CD4-positive, alpha-beta T cell (primary cell): ENCODE data around the gene PDS5A. TPM values are rescaled to one million over a fixed set of nuclear protein-coding genes. Genes with fewer than 3 reads are reported as not detected.
"Not testable (repeated sequence)": the region's sequence is repeated elsewhere in the genome, so short reads cannot be mapped to it uniquely, and the experiment has no call there.

ENCODE experiments used
- ATAC-seq: fragments of 200-7000 bp; cut with Tn5 transposase; one replicate; pipeline ENCODE4 v1.10.0; 2022; ENCODE audit warnings: mild to moderate bottlenecking; ENCODE audit not compliant: poor library complexity
- CTCF ChIA-PET: fragments of 350-600 bp; sonication (Branson Sonifier 250); formaldehyde crosslinking; loops from one replicate; lab custom pipeline; 2021; ENCODE audit warnings: antibody characterized with exemption, inconsistent platforms; lab: Charles Lee
- POLR2A ChIA-PET: fragments of 350-600 bp; sonication (Branson Sonifier 250); formaldehyde crosslinking; loops from one replicate; lab custom pipeline; 2021; ENCODE audit warnings: antibody characterized with exemption, inconsistent platforms; lab: Charles Lee
- DNase-seq, 14 experiments: peaks; one replicate each; pipeline ENCODE4 v3.0.0-alpha.2; 2013 to 2020; ENCODE audit warnings: mixed read lengths in 2 of 14
- H3K27ac ChIP-seq, 2 donors: one replicate each; pipeline versions ENCODE4 v1.5.1 to v1.7.0; 2013; ENCODE audit warnings: low read length in 2 of 2, low read depth in 1 of 2, mild to moderate bottlenecking in 1 of 2
- H3K27me3 ChIP-seq, 2 experiments: 1 replicate in 1 of 2; 2 replicates in 1 of 2; pipeline versions ENCODE4 v1.6.1 to v1.7.0; 2013; ENCODE audit warnings: low read length in 2 of 2, control low read depth in 1 of 2, mild to moderate bottlenecking in 1 of 2, moderate library complexity in 1 of 2; ENCODE audit not compliant: insufficient read depth in 2 of 2, control insufficient read depth in 1 of 2
- H3K36me3 ChIP-seq: one replicate; pipeline ENCODE4 v1.6.1; 2013; ENCODE audit warnings: low read length, control low read depth; ENCODE audit not compliant: insufficient read depth
- H3K4me1 ChIP-seq: one replicate; pipeline ENCODE4 v1.6.1; 2013; ENCODE audit warnings: low read length, control low read depth; ENCODE audit not compliant: insufficient read depth
- H3K4me3 ChIP-seq: one replicate; pipeline ENCODE4 v1.5.1; 2013; ENCODE audit warnings: mild to moderate bottlenecking, low read length, moderate library complexity
- H3K9me3 ChIP-seq, 2 experiments: 1 replicate in 1 of 2; 2 replicates in 1 of 2; pipeline versions ENCODE4 v1.6.1 to v1.7.0; 2013; ENCODE audit warnings: low read length in 2 of 2, mild to moderate bottlenecking in 2 of 2, control low read depth in 1 of 2, moderate library complexity in 1 of 2; ENCODE audit not compliant: control insufficient read depth in 1 of 2, insufficient read depth in 1 of 2
- H3K27ac Mint-ChIP-seq: one replicate; pipeline ENCODE4 v1.8.0; 2020; ENCODE audit warnings: mixed read lengths
- H3K27me3 Mint-ChIP-seq: one replicate; pipeline ENCODE4 v1.8.0; 2021; ENCODE audit warnings: mixed read lengths
- H3K36me3 Mint-ChIP-seq: one replicate; pipeline ENCODE4 v1.8.0; 2021; ENCODE audit warnings: low read depth, mixed read lengths
- H3K4me1 Mint-ChIP-seq: one replicate; pipeline ENCODE4 v1.8.0; 2021; ENCODE audit warnings: low read depth, mixed read lengths
- H3K4me3 Mint-ChIP-seq: one replicate; pipeline ENCODE4 v1.8.0; 2020; ENCODE audit warnings: mild to moderate bottlenecking, mixed read lengths
- H3K9me3 Mint-ChIP-seq: one replicate; pipeline ENCODE4 v1.8.0; 2020; ENCODE audit warnings: mixed read lengths
- intact Hi-C, 2 experiments: fragments of 100-400 bp; cut with DNase I in 1 of 2; cut with micrococcal nuclease in 1 of 2; formaldehyde crosslinking; loops; one replicate each; pipeline versions ENCODE4 v1.15.1 to v1.9.0; 2023 to 2025; cut with DNase I, micrococcal nuclease
- total RNA-seq, 174 experiments: library from RNA in 2 of 174; stranded (reverse) in 2 of 174; gene quantifications; one replicate each; pipeline ENCODE4 v1.2.3 and lab custom pipeline; 2021 to 2026
- TF ChIP-seq, protein P1 (sequence below): fragments of 200-600 bp; IDR thresholded peaks from one replicate; pipeline ENCODE4 v1.8.0; 2022; ENCODE audit warnings: antibody characterized with exemption, mild to moderate bottlenecking

Gene PDS5A
- total RNA-seq, 2 experiments from 2014 or later, result 80.0 to 80.6 TPM

DNA sequence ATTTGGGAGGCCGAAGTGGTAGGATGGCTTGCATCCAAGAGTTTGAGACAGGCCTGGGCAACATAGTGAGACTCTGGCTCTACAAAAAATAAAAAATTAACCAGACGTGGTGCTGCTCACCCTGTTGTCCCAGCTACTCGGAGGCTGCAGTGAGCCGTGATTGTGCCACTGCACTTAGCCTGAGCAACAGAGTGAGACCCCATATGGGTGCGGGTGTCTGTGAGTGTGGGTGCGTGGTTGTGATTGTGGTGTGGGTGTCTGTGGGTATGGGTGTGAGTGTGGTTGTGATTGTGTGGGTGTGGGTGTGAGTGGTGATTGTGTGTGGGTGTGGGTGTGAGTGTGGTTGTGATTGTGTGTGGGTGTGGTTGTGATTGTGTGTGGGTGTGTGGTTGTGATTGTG is 165.2 kb downstream of the PDS5A start:
- DNase-seq, result peak in 2 of 14 experiments; percentile 7 to 29
- CTCF ChIA-PET, result no interaction called here
- intact Hi-C loops, result no loop called here

DNA sequence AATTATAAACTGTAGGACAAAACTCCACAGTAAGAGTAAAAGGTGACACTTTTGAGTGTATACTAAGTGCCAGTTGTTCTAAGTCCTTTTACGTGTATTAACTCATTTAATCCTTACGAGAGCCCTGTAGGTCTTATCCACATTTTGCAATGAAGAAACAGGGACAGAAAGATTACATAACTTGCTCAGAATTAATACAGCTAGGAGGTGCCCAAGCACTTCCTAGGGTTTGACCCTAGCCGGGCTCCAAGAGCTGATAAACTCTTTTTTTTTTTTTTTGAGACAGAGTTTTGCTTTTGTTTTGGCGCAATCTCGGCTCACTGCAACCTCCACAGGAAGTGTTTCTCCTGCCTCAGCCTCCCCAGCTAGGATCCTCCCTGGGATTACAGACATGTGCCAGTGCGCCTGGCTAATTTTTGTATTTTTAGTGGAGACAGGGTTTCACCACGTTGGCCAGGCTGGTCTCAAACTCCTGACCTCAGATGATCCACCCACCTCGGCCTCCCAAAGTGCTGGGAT is 169.4 kb downstream of the PDS5A start:
- ATAC-seq (no peak), DNase-seq (no peak)
- intact Hi-C loops, result no loop called here
- H3K9me3 Mint-ChIP-seq, result no peaks in the 10 kb centered on the region
- POLR2A ChIA-PET, result no interaction called here
- CTCF ChIA-PET, result interaction anchor here (0.6 kb wide), 1 partner anchor 107 kb away, joined by 4 read pairs; no protein-coding TSS in a partner anchor
- no peak overlapping the region for H3K4me3 ChIP-seq
- TF ChIP-seq, protein P1, sequence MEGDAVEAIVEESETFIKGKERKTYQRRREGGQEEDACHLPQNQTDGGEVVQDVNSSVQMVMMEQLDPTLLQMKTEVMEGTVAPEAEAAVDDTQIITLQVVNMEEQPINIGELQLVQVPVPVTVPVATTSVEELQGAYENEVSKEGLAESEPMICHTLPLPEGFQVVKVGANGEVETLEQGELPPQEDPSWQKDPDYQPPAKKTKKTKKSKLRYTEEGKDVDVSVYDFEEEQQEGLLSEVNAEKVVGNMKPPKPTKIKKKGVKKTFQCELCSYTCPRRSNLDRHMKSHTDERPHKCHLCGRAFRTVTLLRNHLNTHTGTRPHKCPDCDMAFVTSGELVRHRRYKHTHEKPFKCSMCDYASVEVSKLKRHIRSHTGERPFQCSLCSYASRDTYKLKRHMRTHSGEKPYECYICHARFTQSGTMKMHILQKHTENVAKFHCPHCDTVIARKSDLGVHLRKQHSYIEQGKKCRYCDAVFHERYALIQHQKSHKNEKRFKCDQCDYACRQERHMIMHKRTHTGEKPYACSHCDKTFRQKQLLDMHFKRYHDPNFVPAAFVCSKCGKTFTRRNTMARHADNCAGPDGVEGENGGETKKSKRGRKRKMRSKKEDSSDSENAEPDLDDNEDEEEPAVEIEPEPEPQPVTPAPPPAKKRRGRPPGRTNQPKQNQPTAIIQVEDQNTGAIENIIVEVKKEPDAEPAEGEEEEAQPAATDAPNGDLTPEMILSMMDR, result no peak
- no peaks in the 10 kb centered on the region for H3K4me1 ChIP-seq
- no peaks in the 10 kb centered on the region for H3K27me3 ChIP-seq
- H3K9me3 ChIP-seq, result no peaks in the 10 kb centered on the region
- no peaks in the 10 kb centered on the region for H3K4me1 Mint-ChIP-seq
- no peaks in the 10 kb centered on the region for H3K36me3 ChIP-seq
- H3K27ac ChIP-seq, result no peak overlapping the region
- H3K36me3 Mint-ChIP-seq, result no peaks in the 10 kb centered on the region
- H3K27me3 Mint-ChIP-seq, result no peaks in the 10 kb centered on the region
- H3K27ac Mint-ChIP-seq, result no peak overlapping the region
- H3K4me3 Mint-ChIP-seq, result no peak overlapping the region

More for the DNA sequence above, 165.2 kb downstream of the PDS5A start:
- Mint-ChIP-seq H3K27ac (peak overlapping the region; percentile 49), H3K27me3 (no peaks in the 10 kb centered on the region), H3K4me3 (no peak overlapping the region), H3K4me1 (no peaks in the 10 kb centered on the region), H3K9me3 (no peaks in the 10 kb centered on the region), H3K36me3 (no peaks in the 10 kb centered on the region)
- no peaks in the 10 kb centered on the region for H3K27me3 ChIP-seq
- H3K4me3 ChIP-seq, result no peak overlapping the region
- POLR2A ChIA-PET, result no interaction called here
- H3K9me3 ChIP-seq, result peaks cover 0 to 18% of the 10 kb centered on the region in 2 experiments
- H3K4me1 ChIP-seq, result no peaks in the 10 kb centered on the region
- TF ChIP-seq, protein P1, result no peak
- H3K27ac ChIP-seq, result no peak overlapping the region
- no peaks in the 10 kb centered on the region for H3K36me3 ChIP-seq
- no peak for ATAC-seq

DNA sequence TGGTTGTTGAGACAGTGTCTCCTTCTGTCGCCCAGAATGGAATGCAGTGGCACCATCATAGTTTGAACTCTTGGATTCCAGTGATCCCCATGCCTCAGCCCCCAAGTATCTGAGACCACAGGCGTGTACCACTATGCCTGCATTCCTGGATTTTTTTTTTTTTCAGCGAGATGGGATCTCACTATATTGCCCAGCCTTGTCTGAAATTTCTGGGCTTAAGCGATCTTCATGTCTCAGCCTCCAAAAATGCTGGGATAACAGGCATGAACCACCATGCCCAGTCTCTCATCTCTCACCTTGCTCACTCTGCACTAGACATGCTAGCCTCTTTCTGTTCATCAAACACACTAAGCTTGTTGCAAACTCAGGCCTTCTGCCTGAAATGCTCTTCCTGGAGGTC is 175.7 kb downstream of the PDS5A start:
- Histone ChIP-seq H3K27ac (no peak overlapping the region), H3K27me3 (no peaks in the 10 kb centered on the region), H3K4me3 (no peak overlapping the region), H3K9me3 (no peaks in the 10 kb centered on the region), H3K36me3 (no peaks in the 10 kb centered on the region), H3K4me1 (no peaks in the 10 kb centered on the region)
- TF ChIP-seq, protein P1, result no peak
- intact Hi-C loops, result no loop called here
- POLR2A ChIA-PET, result no interaction called here
- ATAC-seq, result no peak
- H3K4me1 Mint-ChIP-seq, result no peaks in the 10 kb centered on the region
- no peak overlapping the region for H3K4me3 Mint-ChIP-seq
- no peak for DNase-seq
- H3K27me3 Mint-ChIP-seq, result no peaks in the 10 kb centered on the region
- no peaks in the 10 kb centered on the region for H3K9me3 Mint-ChIP-seq
- no peak overlapping the region for H3K27ac Mint-ChIP-seq
- no peaks in the 10 kb centered on the region for H3K36me3 Mint-ChIP-seq
- CTCF ChIA-PET, result no interaction called here

DNA sequence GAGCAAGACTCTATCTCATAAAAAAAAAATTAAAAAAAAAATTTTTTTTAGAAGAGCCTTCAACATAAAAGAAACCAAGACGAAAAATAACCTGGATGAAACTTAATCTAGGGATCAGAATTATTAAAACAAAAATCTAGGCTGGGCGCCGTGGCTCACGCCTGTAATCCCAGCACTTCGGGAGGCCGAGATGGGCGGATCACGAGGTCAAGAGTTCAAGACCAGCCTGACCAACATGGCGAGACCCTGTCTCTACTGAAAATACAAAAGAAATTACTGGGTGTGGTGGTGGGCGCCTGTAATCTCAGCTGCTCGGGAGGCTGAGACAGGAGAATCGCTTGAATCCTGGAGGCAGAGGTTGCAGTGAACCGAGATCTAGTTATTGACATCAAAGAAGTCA is 184.7 kb downstream of the PDS5A start:
- H3K27ac Mint-ChIP-seq, H3K9me3 ChIP-seq, H3K4me3 ChIP-seq, H3K27me3 Mint-ChIP-seq, POLR2A ChIA-PET, H3K36me3 ChIP-seq, intact Hi-C loops, H3K4me1 Mint-ChIP-seq, H3K4me3 Mint-ChIP-seq, CTCF ChIA-PET, DNase-seq, H3K27ac ChIP-seq, H3K27me3 ChIP-seq, ATAC-seq, H3K36me3 Mint-ChIP-seq, H3K4me1 ChIP-seq, H3K9me3 Mint-ChIP-seq: not testable (repeated sequence)
